ENCODE measurements around the gene OR10P1.

OR10P1 gene

DNA sequence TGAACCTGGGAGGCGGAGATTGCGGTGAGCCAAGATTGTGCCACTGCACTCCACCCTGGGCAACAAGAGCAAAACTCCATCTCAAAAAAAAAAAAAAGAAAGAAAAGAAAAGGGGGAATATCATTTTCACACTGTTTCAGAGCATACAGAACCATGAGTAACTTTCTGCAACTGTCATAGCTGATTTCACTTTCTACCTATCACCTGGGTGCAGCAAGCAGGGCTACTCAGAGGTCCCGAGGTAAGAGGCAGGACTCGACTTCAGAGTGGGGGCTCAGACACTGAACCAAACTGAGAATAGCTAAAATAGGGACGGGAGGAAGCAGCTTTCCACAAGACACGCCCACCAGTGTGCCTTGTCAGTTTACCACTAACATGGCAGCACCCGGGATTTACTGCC is 29.8 kb downstream of the OR10P1 start:
- Histone ChIP-seq H2AFZ (ENCODE audit: low read length) (no peak overlapping the region), H3K9ac (ENCODE audit: low read depth, low read length, poor library complexity, severe bottlenecking) (no peak overlapping the region), H3F3A (ENCODE audit: low read depth) (no peaks in the 10 kb centered on the region), H4K20me1 (ENCODE audit: insufficient read depth, low read length, poor library complexity, severe bottlenecking) (no peaks in the 10 kb centered on the region), H3K79me2 (ENCODE audit: insufficient read depth, low read length) (no peaks in the 10 kb centered on the region), H3K4me2 (ENCODE audit: low read depth, low read length, poor library complexity, severe bottlenecking) (no peak overlapping the region), H3K4me3 (ENCODE audit: low read length, poor library complexity, severe bottlenecking) (no peak overlapping the region), H3K27me3 (ENCODE audit: insufficient read depth, low read length, poor library complexity, severe bottlenecking) (no peaks in the 10 kb centered on the region), H3K36me3 (ENCODE audit: insufficient read depth, low read length) (no peaks in the 10 kb centered on the region), H3K9me2 (replicated peaks; ENCODE audit: low read depth, low read length) (no peaks in the 10 kb centered on the region), H3K9me3 (ENCODE audit: insufficient read depth, low read depth, low read length) (no peaks in the 10 kb centered on the region), H3K4me1 (ENCODE audit: insufficient read depth, low read length, poor library complexity, severe bottlenecking) (no peaks in the 10 kb centered on the region)
- TF ChIP-seq, protein P1, sequence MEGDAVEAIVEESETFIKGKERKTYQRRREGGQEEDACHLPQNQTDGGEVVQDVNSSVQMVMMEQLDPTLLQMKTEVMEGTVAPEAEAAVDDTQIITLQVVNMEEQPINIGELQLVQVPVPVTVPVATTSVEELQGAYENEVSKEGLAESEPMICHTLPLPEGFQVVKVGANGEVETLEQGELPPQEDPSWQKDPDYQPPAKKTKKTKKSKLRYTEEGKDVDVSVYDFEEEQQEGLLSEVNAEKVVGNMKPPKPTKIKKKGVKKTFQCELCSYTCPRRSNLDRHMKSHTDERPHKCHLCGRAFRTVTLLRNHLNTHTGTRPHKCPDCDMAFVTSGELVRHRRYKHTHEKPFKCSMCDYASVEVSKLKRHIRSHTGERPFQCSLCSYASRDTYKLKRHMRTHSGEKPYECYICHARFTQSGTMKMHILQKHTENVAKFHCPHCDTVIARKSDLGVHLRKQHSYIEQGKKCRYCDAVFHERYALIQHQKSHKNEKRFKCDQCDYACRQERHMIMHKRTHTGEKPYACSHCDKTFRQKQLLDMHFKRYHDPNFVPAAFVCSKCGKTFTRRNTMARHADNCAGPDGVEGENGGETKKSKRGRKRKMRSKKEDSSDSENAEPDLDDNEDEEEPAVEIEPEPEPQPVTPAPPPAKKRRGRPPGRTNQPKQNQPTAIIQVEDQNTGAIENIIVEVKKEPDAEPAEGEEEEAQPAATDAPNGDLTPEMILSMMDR (conservative IDR thresholded peaks at IDR 0.05; ENCODE audit: low read length): no peak
- no peak for TF ChIP-seq EZH2phosphoT487 (IDR thresholded peaks at IDR 0.05; ENCODE audit: borderline replicate concordance)

DNA sequence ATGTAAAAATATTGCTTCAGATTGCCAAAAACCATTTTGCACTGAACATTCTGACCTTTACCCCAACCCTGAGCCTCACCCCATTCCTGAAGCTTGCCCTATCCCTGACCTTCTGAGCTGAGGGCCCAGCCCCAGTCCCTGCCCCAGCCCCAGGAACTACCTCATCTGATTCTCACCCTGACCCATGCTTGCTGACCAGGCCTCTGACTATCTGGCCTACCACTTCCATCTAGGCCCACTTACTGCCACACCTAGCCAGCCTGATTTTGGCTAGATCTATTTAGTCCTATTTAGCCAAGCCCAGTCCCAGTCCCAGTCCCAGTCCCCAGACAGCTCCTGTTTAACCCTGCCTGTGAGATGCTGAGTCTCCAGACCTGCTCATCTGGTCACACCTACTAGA is 33.6 kb downstream of the OR10P1 start:
- Histone ChIP-seq H4K20me1 (ENCODE audit: insufficient read depth, low read length, poor library complexity, severe bottlenecking) (no peaks in the 10 kb centered on the region), H3K4me3 (ENCODE audit: low read length, poor library complexity, severe bottlenecking) (no peak overlapping the region), H3K4me2 (ENCODE audit: low read depth, low read length, poor library complexity, severe bottlenecking) (no peak overlapping the region), H3K79me2 (ENCODE audit: insufficient read depth, low read length) (no peaks in the 10 kb centered on the region), H3K9ac (ENCODE audit: low read depth, low read length, poor library complexity, severe bottlenecking) (no peak overlapping the region), H3K27me3 (ENCODE audit: insufficient read depth, low read length, poor library complexity, severe bottlenecking) (no peaks in the 10 kb centered on the region), H3K36me3 (ENCODE audit: insufficient read depth, low read length) (no peaks in the 10 kb centered on the region), H3K4me1 (ENCODE audit: insufficient read depth, low read length, poor library complexity, severe bottlenecking) (no peaks in the 10 kb centered on the region), H3K9me2 (replicated peaks; ENCODE audit: low read depth, low read length) (no peaks in the 10 kb centered on the region), H3K9me3 (ENCODE audit: insufficient read depth, low read depth, low read length) (no peaks in the 10 kb centered on the region), H2AFZ (ENCODE audit: low read length) (no peak overlapping the region), H3F3A (ENCODE audit: low read depth) (no peaks in the 10 kb centered on the region)
- no peak for TF ChIP-seq EZH2phosphoT487 (IDR thresholded peaks at IDR 0.05; ENCODE audit: borderline replicate concordance)
- TF ChIP-seq, protein P1 (conservative IDR thresholded peaks at IDR 0.05; ENCODE audit: low read length): no peak

DNA sequence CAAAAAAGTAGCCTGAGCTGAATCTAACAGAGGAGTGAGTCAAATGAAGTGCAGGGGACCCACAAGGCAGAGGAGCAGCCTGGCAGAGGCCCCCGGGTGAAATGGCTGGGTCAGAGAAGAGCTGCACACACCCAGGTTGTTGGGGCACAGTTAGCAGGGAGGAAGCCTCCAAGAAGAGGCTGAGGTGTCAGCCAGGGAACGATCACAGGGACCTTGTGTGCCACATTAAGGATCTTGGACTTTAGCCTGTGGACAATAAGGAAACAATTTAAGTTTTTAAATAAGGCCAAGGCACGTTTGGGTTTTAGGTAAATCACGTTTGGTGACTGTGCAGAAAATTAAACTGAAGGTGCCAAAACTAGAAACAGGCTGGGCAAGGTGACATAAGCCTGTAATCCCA is 35.1 kb downstream of the OR10P1 start:
- H2AFZ ChIP-seq (ENCODE audit: low read length): no peak overlapping the region
- H3K36me3 ChIP-seq (ENCODE audit: insufficient read depth, low read length): no peaks in the 10 kb centered on the region
- no peaks in the 10 kb centered on the region for H3F3A ChIP-seq (ENCODE audit: low read depth)
- no peak overlapping the region for H3K9ac ChIP-seq (ENCODE audit: low read depth, low read length, poor library complexity, severe bottlenecking)
- H3K27me3 ChIP-seq (ENCODE audit: insufficient read depth, low read length, poor library complexity, severe bottlenecking): no peaks in the 10 kb centered on the region
- no peak overlapping the region for H3K4me2 ChIP-seq (ENCODE audit: low read depth, low read length, poor library complexity, severe bottlenecking)
- H3K4me3 ChIP-seq (ENCODE audit: low read length, poor library complexity, severe bottlenecking): no peak overlapping the region
- no peaks in the 10 kb centered on the region for H3K9me2 ChIP-seq (replicated peaks; ENCODE audit: low read depth, low read length)
- no peaks in the 10 kb centered on the region for H3K4me1 ChIP-seq (ENCODE audit: insufficient read depth, low read length, poor library complexity, severe bottlenecking)
- no peaks in the 10 kb centered on the region for H3K79me2 ChIP-seq (ENCODE audit: insufficient read depth, low read length)
- no peaks in the 10 kb centered on the region for H3K9me3 ChIP-seq (ENCODE audit: insufficient read depth, low read depth, low read length)
- TF ChIP-seq, protein P1 (conservative IDR thresholded peaks at IDR 0.05; ENCODE audit: low read length): no peak
- no peak for TF ChIP-seq EZH2phosphoT487 (IDR thresholded peaks at IDR 0.05; ENCODE audit: borderline replicate concordance)
- no peaks in the 10 kb centered on the region for H4K20me1 ChIP-seq (ENCODE audit: insufficient read depth, low read length, poor library complexity, severe bottlenecking)

Data from Loucy (cell line).